ENCODE data around the gene HEPN1.

Gene HEPN1

DNA sequence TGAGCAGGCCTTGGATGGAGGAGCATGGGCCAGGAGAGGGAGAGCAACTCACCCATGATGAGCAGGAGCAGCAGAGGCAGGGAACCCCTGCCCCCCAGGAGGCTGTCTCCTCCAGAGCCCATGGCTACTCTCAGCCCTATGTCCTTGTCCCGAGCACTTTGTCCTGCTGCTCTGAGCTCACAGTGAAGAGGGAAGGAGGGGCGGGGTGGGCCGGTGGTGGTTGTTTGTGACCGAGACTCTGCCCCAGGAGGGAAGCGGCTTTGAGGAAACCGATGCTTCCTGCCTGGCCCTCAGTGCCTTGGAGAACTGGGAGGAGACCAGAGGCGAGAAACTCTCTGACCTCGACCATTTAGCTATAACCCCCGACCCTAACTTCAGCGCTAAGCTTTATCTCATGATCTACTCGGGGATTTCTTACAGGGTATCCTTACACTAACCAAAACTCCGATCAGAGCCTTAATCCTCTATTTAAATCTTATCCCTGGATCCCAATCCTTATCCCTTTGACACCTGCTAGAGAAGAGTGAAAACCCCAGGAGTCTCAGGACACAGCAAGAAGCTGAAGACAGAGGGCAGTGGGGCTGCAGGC, 21.3 kb upstream of the HEPN1 start, which contains the start of gene ROBO4:
Gene ROBO4, minus strand, starts transcription at position 192 of the 589 bp plus-strand sequence. Its CDS starts 70 bp downstream, at position 122.
- Histone ChIP-seq H3K36me3 (ENCODE audit: low read length) (no peaks in the 10 kb centered on the region), H3F3A (ENCODE audit: insufficient read depth) (no peaks in the 10 kb centered on the region), H4K20me1 (ENCODE audit: low read depth, low read length) (no peaks in the 10 kb centered on the region), H3K4me3 (ENCODE audit: insufficient read depth, low read length, poor library complexity, severe bottlenecking) (no peak within 1 kb of the TSS), H3K9me3 (ENCODE audit: insufficient read depth, low read length) (no peaks in the 10 kb centered on the region), H3K27me3 (ENCODE audit: low read length) (0 out of 2 replicates have a peak, but pooled peaks cover 5% of the 10 kb centered on the region), H3K9ac (ENCODE audit: low read length) (no peak within 1 kb of the TSS), H3K9me2 (replicated peaks; ENCODE audit: insufficient read depth, low read length) (no peaks in the 10 kb centered on the region), H2AFZ (ENCODE audit: low read depth, low read length, severe bottlenecking) (no peak within 1 kb of the TSS), H3K79me2 (ENCODE audit: insufficient read depth, low read length) (no peaks in the 10 kb centered on the region), H3K27ac (ENCODE audit: low read depth, low read length) (no peak within 1 kb of the TSS), H3K4me2 (ENCODE audit: low read depth, low read length, poor library complexity, severe bottlenecking) (no peak within 1 kb of the TSS)
- no peak for TF ChIP-seq EZH2phosphoT487 (conservative IDR thresholded peaks at IDR 0.05; ENCODE audit: low read length)
- TF ChIP-seq, protein P1, sequence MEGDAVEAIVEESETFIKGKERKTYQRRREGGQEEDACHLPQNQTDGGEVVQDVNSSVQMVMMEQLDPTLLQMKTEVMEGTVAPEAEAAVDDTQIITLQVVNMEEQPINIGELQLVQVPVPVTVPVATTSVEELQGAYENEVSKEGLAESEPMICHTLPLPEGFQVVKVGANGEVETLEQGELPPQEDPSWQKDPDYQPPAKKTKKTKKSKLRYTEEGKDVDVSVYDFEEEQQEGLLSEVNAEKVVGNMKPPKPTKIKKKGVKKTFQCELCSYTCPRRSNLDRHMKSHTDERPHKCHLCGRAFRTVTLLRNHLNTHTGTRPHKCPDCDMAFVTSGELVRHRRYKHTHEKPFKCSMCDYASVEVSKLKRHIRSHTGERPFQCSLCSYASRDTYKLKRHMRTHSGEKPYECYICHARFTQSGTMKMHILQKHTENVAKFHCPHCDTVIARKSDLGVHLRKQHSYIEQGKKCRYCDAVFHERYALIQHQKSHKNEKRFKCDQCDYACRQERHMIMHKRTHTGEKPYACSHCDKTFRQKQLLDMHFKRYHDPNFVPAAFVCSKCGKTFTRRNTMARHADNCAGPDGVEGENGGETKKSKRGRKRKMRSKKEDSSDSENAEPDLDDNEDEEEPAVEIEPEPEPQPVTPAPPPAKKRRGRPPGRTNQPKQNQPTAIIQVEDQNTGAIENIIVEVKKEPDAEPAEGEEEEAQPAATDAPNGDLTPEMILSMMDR (IDR thresholded peaks at IDR 0.05; ENCODE audit: insufficient read depth, low read length, poor library complexity, severe bottlenecking) = no peak

DNA sequence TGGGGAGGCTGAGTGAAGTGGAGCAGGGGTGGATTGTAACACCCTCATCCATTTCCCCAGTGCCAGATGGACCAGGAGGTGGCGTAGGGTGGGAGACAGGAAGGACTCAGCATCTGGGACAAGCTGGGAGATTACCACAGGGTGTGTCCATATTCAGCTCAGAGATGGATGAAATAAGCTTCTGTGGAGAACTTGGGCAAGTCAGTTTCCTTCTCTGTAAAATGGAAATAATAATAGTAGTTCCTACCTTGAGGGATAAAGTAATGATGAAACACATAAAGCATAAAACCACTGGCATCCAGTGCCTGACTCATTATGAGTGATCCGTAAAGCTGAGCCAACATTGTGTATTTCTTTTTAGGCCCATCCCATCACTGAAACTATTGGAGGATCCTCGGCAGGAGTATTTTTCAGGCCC, 20.8 kb upstream of the HEPN1 start:
- TF ChIP-seq, protein P1 (IDR thresholded peaks at IDR 0.05; ENCODE audit: insufficient read depth, low read length, poor library complexity, severe bottlenecking) = no peak
- TF ChIP-seq EZH2phosphoT487 (conservative IDR thresholded peaks at IDR 0.05; ENCODE audit: low read length) = no peak
- 0 out of 2 replicates have a peak, but pooled peaks cover 5% of the 10 kb centered on the region for H3K27me3 ChIP-seq (ENCODE audit: low read length)
- H3K9ac ChIP-seq (ENCODE audit: low read length) = no peak overlapping the region
- no peaks in the 10 kb centered on the region for H3F3A ChIP-seq (ENCODE audit: insufficient read depth)
- no peak overlapping the region for H2AFZ ChIP-seq (ENCODE audit: low read depth, low read length, severe bottlenecking)
- H3K27ac ChIP-seq (ENCODE audit: low read depth, low read length) = no peak overlapping the region
- no peaks in the 10 kb centered on the region for H3K36me3 ChIP-seq (ENCODE audit: low read length)
- no peak overlapping the region for H3K4me2 ChIP-seq (ENCODE audit: low read depth, low read length, poor library complexity, severe bottlenecking)
- H3K79me2 ChIP-seq (ENCODE audit: insufficient read depth, low read length) = no peaks in the 10 kb centered on the region
- H3K4me3 ChIP-seq (ENCODE audit: insufficient read depth, low read length, poor library complexity, severe bottlenecking) = no peak overlapping the region
- no peaks in the 10 kb centered on the region for H3K9me2 ChIP-seq (replicated peaks; ENCODE audit: insufficient read depth, low read length)
- no peaks in the 10 kb centered on the region for H4K20me1 ChIP-seq (ENCODE audit: low read depth, low read length)
- no peaks in the 10 kb centered on the region for H3K9me3 ChIP-seq (ENCODE audit: insufficient read depth, low read length)

DNA sequence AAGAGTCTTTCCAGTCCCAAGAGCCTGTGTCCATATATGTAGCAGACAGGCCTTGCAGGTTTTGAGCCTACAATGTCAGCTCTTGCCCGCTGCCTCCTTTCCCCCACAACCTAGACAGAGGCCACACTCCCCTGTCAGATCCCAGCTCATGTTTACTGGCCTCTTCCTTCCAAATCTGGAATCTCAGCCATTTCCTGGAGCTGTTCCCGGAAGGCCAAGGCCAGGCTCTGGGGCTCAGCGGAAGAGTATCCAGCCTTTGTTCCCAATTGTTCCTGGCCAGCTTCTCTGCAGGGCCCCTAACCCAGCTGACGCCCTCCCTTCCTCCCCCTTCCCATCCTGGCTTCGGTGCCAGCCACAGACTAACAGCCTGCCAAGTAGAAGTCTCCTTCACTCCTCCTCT, 20.3 kb upstream of the HEPN1 start:
- no peak overlapping the region for H3K27ac ChIP-seq (ENCODE audit: low read depth, low read length)
- no peak overlapping the region for H2AFZ ChIP-seq (ENCODE audit: low read depth, low read length, severe bottlenecking)
- no peak for TF ChIP-seq EZH2phosphoT487 (conservative IDR thresholded peaks at IDR 0.05; ENCODE audit: low read length)
- TF ChIP-seq, protein P1 (IDR thresholded peaks at IDR 0.05; ENCODE audit: insufficient read depth, low read length, poor library complexity, severe bottlenecking) = no peak
- no peaks in the 10 kb centered on the region for H3K79me2 ChIP-seq (ENCODE audit: insufficient read depth, low read length)
- no peak overlapping the region for H3K4me3 ChIP-seq (ENCODE audit: insufficient read depth, low read length, poor library complexity, severe bottlenecking)
- H3K9ac ChIP-seq (ENCODE audit: low read length) = no peak overlapping the region
- no peaks in the 10 kb centered on the region for H3K9me2 ChIP-seq (replicated peaks; ENCODE audit: insufficient read depth, low read length)
- H3K36me3 ChIP-seq (ENCODE audit: low read length) = no peaks in the 10 kb centered on the region
- no peak overlapping the region for H3K4me2 ChIP-seq (ENCODE audit: low read depth, low read length, poor library complexity, severe bottlenecking)
- H3K9me3 ChIP-seq (ENCODE audit: insufficient read depth, low read length) = no peaks in the 10 kb centered on the region
- no peaks in the 10 kb centered on the region for H3F3A ChIP-seq (ENCODE audit: insufficient read depth)
- 0 out of 2 replicates have a peak, but pooled peaks cover 5% of the 10 kb centered on the region for H3K27me3 ChIP-seq (ENCODE audit: low read length)
- H4K20me1 ChIP-seq (ENCODE audit: low read depth, low read length) = no peaks in the 10 kb centered on the region

Data from SU-DHL-6 (cell line).